ENCODE data around the gene CBX7. TPM values are rescaled to one million over a fixed set of nuclear protein-coding genes. Genes with fewer than 3 reads are reported as not detected.
A peak's percentile ranks its signal among the peaks of the same experiment; 100 is the strongest.

Gene CBX7
- total and polyA plus RNA-seq, 2 donors (not counting 3 experiments of a cell fraction or from before 2014, with no cell fraction given), result 3.4 to 7.1 TPM

DNA sequence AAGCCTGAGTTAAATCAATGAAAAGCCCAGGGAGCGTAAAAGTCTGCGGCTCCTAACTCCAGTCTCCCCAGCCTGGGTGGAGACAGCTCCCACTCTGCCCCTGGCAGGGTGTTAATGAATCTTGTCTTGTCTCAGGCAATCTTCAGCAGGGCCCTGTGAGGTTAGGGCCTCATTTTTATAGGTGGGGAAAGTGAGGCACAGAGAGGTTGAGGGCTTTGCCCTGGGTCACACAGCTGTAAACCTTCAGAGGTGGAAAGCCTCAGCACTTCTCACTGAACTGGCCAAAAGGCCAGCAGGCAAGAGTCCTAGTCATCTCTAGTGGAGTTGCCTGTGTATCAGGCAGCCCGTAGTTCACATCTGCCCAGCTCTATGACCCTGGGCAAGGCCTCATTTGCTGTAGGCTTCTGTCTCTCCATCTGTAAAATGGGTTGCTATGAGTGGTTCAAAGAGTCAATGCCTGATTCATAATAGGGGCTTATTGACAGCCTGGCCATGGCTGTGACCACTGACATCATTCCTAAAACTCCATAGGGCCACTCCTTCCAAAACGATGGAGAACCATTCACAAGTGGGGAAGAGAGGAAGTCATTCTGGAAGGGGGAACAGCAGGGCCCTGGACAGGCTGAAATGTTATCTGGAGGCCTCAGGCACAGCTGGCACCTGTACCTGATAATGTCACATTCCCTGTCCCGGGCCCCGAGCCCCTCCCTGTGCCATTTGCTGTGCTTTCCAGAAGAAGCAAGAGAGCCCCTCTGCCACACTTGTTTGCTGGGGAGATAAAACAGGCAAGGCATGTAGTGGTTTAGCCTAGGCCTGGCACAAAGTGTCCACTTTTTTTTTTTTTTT lies 6.0 kb downstream of the CBX7 start:
- H3K4me3 ChIP-seq (replicated peaks in 1 of 3; ENCODE audit: insufficient read depth in 1 of 3, low read depth in 1 of 3, low read length in 3 of 3), result no peak overlapping the region
- H3K9ac ChIP-seq (replicated peaks; ENCODE audit: extremely low read depth, insufficient read depth, low read length), result peak overlapping the region; percentile 5
- H3K79me2 ChIP-seq (ENCODE audit: control insufficient read depth, insufficient read depth, low read length), result no peaks in the 10 kb centered on the region
- TF ChIP-seq POLR2A (IDR thresholded peaks at IDR 0.05; ENCODE audit: low read depth, low read length) (no peak), JUN (IDR thresholded peaks at IDR 0.05; ENCODE audit: borderline replicate concordance, insufficient read depth, insufficient read length, low read depth) (no peak), GATA2 (IDR thresholded peaks at IDR 0.05; ENCODE audit: insufficient read depth, insufficient read length, low read depth, low read length) (no peak), MYC (IDR thresholded peaks at IDR 0.05; ENCODE audit: low read depth, low read length) (no peak), EZH2 (IDR thresholded peaks at IDR 0.05; ENCODE audit: borderline replicate concordance, low read depth, low read length, severe bottlenecking) (no peak), POLR2AphosphoS5 (IDR thresholded peaks at IDR 0.05; ENCODE audit: insufficient read depth, low read depth, low read length) (no peak), FOS (IDR thresholded peaks at IDR 0.05; ENCODE audit: borderline replicate concordance, insufficient read depth, low read length) (no peak)
- TF ChIP-seq, protein P1, sequence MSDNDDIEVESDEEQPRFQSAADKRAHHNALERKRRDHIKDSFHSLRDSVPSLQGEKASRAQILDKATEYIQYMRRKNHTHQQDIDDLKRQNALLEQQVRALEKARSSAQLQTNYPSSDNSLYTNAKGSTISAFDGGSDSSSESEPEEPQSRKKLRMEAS (IDR thresholded peaks at IDR 0.05; ENCODE audit: insufficient read depth, insufficient read length), result no peak
- TF ChIP-seq, protein P2, sequence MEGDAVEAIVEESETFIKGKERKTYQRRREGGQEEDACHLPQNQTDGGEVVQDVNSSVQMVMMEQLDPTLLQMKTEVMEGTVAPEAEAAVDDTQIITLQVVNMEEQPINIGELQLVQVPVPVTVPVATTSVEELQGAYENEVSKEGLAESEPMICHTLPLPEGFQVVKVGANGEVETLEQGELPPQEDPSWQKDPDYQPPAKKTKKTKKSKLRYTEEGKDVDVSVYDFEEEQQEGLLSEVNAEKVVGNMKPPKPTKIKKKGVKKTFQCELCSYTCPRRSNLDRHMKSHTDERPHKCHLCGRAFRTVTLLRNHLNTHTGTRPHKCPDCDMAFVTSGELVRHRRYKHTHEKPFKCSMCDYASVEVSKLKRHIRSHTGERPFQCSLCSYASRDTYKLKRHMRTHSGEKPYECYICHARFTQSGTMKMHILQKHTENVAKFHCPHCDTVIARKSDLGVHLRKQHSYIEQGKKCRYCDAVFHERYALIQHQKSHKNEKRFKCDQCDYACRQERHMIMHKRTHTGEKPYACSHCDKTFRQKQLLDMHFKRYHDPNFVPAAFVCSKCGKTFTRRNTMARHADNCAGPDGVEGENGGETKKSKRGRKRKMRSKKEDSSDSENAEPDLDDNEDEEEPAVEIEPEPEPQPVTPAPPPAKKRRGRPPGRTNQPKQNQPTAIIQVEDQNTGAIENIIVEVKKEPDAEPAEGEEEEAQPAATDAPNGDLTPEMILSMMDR (IDR thresholded peaks at IDR 0.05; ENCODE audit: extremely low read depth in 1 of 2, insufficient read depth in 1 of 2, low read depth in 1 of 2, low read length in 2 of 2), result no peak
- H3K9me3 ChIP-seq (replicated peaks; ENCODE audit: control insufficient read depth, insufficient read depth, low read length), result no peaks in the 10 kb centered on the region
- no peaks in the 10 kb centered on the region for H4K20me1 ChIP-seq (replicated peaks; ENCODE audit: control insufficient read depth, extremely low read depth, insufficient read depth, low read length)
- POLR2A ChIA-PET, result no interaction called here
- peak overlapping the region; percentile 64 for H2AFZ ChIP-seq (ENCODE audit: low read depth, low read length)
- peak overlapping the region; percentile 14 for H3K4me2 ChIP-seq (ENCODE audit: insufficient read depth, low read length)
- no TSS peak for BruUV-seq (replicated peaks)
- no peaks in the 10 kb centered on the region for H3K27me3 ChIP-seq (ENCODE audit: control insufficient read depth in 2 of 2, insufficient read depth in 2 of 2, low read length in 2 of 2)
- no peaks in the 10 kb centered on the region for H3K36me3 ChIP-seq (ENCODE audit: control insufficient read depth in 2 of 2, extremely low read depth in 1 of 2, insufficient read depth in 2 of 2, low read length in 2 of 2)
- H3K4me1 ChIP-seq (ENCODE audit: control insufficient read depth, extremely low read depth, insufficient read depth, low read length), result peaks cover 11% of the 10 kb centered on the region
- dilution Hi-C loops (cut with MboI; ENCODE audit: extremely low pct_ligation_motif_present, low sequenced_read_pairs) (no loop called here), intact Hi-C loops (cut with micrococcal nuclease) (no loop called here)
- H3K27ac ChIP-seq (ENCODE audit: insufficient read depth, low read depth, low read length), result no peak overlapping the region
- CTCF ChIA-PET, result no interaction called here
- DNase-seq (ENCODE audit: low read depth, low spot score) (no peak), FAIRE-seq (no peak)
- H3K9me1 ChIP-seq (replicated peaks; ENCODE audit: control insufficient read depth, extremely low read depth, insufficient read depth, low read length), result no peaks in the 10 kb centered on the region

Measured in endothelial cell of umbilical vein (primary cell).